Panc1 (cell line): Measurements from ENCODE around the gene ITPR3.
"Not testable (repeated sequence)": the region's sequence is repeated elsewhere in the genome, so short reads cannot be mapped to it uniquely, and the experiment has no call there.

Source experiments
- CTCF ChIP-seq: fragments of 450-650 bp; IDR thresholded peaks from 2 replicates; pipeline ENCODE4 v1.5.1; 2017; ENCODE audit warnings: mild to moderate bottlenecking
- POLR2AphosphoS5 ChIP-seq: IDR thresholded peaks from 2 replicates; pipeline ENCODE4 v1.6.1; 2012; ENCODE audit warnings: mild to moderate bottlenecking, low read depth, low read length, moderate library complexity
- REST ChIP-seq, 2 experiments: IDR thresholded peaks; 2 replicates each; pipeline ENCODE4 v1.6.1; 2011 to 2012; ENCODE audit warnings: low read depth in 2 of 2, control low read depth in 1 of 2, low read length in 1 of 2, mild to moderate bottlenecking in 1 of 2, moderate library complexity in 1 of 2; ENCODE audit not compliant: insufficient read depth in 1 of 2
- SIN3A ChIP-seq: IDR thresholded peaks from 2 replicates; pipeline ENCODE4 v1.6.1; 2012; ENCODE audit warnings: low read depth, mild to moderate bottlenecking, low read length, moderate library complexity, borderline replicate concordance; ENCODE audit not compliant: insufficient read depth

- TF ChIP-seq CTCF; POLR2AphosphoS5; REST (IDR thresholded peaks at IDR 0.05; ENCODE audit: insufficient read depth in 1 of 2, low read depth in 2 of 2, low read length in 1 of 2); SIN3A: not testable (repeated sequence)
Measured at GRCh38 chr6:33596894-33597293, 24.2 kb upstream of the ITPR3 start.
